GM12878 (cell line): Measurements from ENCODE around the gene MARCHF10. TPM values are rescaled to one million over a fixed set of nuclear protein-coding genes. Genes with fewer than 3 reads are reported as not detected.
A peak's percentile ranks its signal among the peaks of the same experiment; 100 is the strongest.

Experiments
- ASH2L ChIP-seq: fragments of 300-600, 200-600 bp; sonication (generic); IDR thresholded peaks from 2 replicates; pipeline ENCODE4 v1.6.1; 2017; ENCODE audit warnings: low read depth, mild to moderate bottlenecking, borderline replicate concordance
- BCL11A ChIP-seq: IDR thresholded peaks from 2 replicates; pipeline ENCODE4 v1.6.1; 2011; ENCODE audit warnings: low read depth, low read length
- BHLHE40 ChIP-seq, 2 experiments: fragments of 450-650 bp in 1 of 2; IDR thresholded peaks; 2 replicates each; pipeline ENCODE4 v1.6.1; 2011 to 2017; ENCODE audit warnings: low read depth in 2 of 2, borderline replicate concordance in 1 of 2, improper control_type of control experiment in 1 of 2, low read length in 1 of 2, mild to moderate bottlenecking in 1 of 2
- BMI1 ChIP-seq: fragments of 450-650 bp; IDR thresholded peaks from 2 replicates; pipeline ENCODE4 v1.6.1; 2016; ENCODE audit warnings: mild to moderate bottlenecking, moderate library complexity, borderline replicate concordance
- CBX3 ChIP-seq: fragments of 200-600 bp; sonication (generic); IDR thresholded peaks from 2 replicates; pipeline ENCODE4 v1.6.1; 2016; ENCODE audit warnings: low read depth, borderline replicate concordance
- CEBPB ChIP-seq, 2 experiments: fragments of 150-350 bp in 1 of 2; IDR thresholded peaks; 2 replicates each; pipeline ENCODE4 v1.6.1; 2012 to 2014; ENCODE audit warnings: low read depth in 2 of 2, low read length in 2 of 2, borderline replicate concordance in 1 of 2, inconsistent platforms in 1 of 2
- DPF2 ChIP-seq: fragments of 450-650 bp; IDR thresholded peaks from 2 replicates; pipeline ENCODE4 v1.6.1; 2017; ENCODE audit warnings: mild to moderate bottlenecking
- EP300 ChIP-seq, 2 experiments: fragments of 150-350 bp in 1 of 2; IDR thresholded peaks; 2 replicates each; pipeline ENCODE4 v1.6.1; 2011 to 2012; ENCODE audit warnings: low read depth in 2 of 2, low read length in 2 of 2, borderline replicate concordance in 1 of 2, improper control_type of control experiment in 1 of 2, inconsistent platforms in 1 of 2; ENCODE audit not compliant: control insufficient read depth in 1 of 2
- GABPA ChIP-seq: IDR thresholded peaks from 2 replicates; pipeline ENCODE4 v1.6.1; 2014; ENCODE audit warnings: antibody characterized with exemption, low read depth, mild to moderate bottlenecking, inconsistent platforms
- HDAC6 ChIP-seq: fragments of 200-600 bp; sonication (generic); IDR thresholded peaks from one replicate; pipeline ENCODE4 v1.8.0; 2017; ENCODE audit warnings: antibody characterized with exemption; ENCODE audit not compliant: unreplicated experiment
- IRF4 ChIP-seq: IDR thresholded peaks from 2 replicates; pipeline ENCODE4 v1.6.1; 2011; ENCODE audit warnings: low read depth, low read length
- MEF2A ChIP-seq: IDR thresholded peaks from 2 replicates; pipeline ENCODE4 v1.6.1; 2011; ENCODE audit warnings: low read depth, mild to moderate bottlenecking, low read length, moderate library complexity; ENCODE audit not compliant: insufficient read depth
- MXI1 ChIP-seq: fragments of 150-350 bp; IDR thresholded peaks from 2 replicates; pipeline ENCODE4 v1.6.1; 2011; ENCODE audit warnings: low read depth, mild to moderate bottlenecking, inconsistent platforms, low read length, improper control_type of control experiment
- NFIC ChIP-seq: IDR thresholded peaks from 2 replicates; pipeline ENCODE4 v1.6.1; 2012; ENCODE audit warnings: low read depth, mild to moderate bottlenecking, inconsistent platforms, low read length, moderate library complexity
- PAX8 ChIP-seq: fragments of 450-650 bp; IDR thresholded peaks from 2 replicates; pipeline ENCODE4 v1.6.1; 2017; ENCODE audit warnings: mild to moderate bottlenecking, moderate library complexity
- POU2F2 ChIP-seq: IDR thresholded peaks from 3 replicates; pipeline ENCODE4 v1.6.1; 2011; ENCODE audit warnings: low read depth, mild to moderate bottlenecking, low read length, borderline replicate concordance
- RAD21 ChIP-seq: IDR thresholded peaks from 2 replicates; pipeline ENCODE4 v1.6.1; 2011; ENCODE audit warnings: mild to moderate bottlenecking, low read depth, low read length, moderate library complexity; ENCODE audit not compliant: insufficient read depth
- RBBP5 ChIP-seq: fragments of 200-600 bp; sonication (generic); conservative IDR thresholded peaks from 2 replicates; pipeline ENCODE4 v1.6.1; 2016
- SMAD1 ChIP-seq: fragments of 450-650 bp; IDR thresholded peaks from 2 replicates; pipeline ENCODE4 v1.6.1; 2018; ENCODE audit warnings: mild to moderate bottlenecking, low read depth; ENCODE audit not compliant: partially characterized antibody
- TBL1XR1 ChIP-seq: IDR thresholded peaks from 2 replicates; pipeline ENCODE4 v1.6.1; 2012; ENCODE audit warnings: low read depth, low read length, improper control_type of control experiment
- TCF7 ChIP-seq: IDR thresholded peaks from 2 replicates; pipeline ENCODE4 v1.6.1; 2014; ENCODE audit warnings: antibody characterized with exemption, borderline replicate concordance
- WRNIP1 ChIP-seq: IDR thresholded peaks from 2 replicates; pipeline ENCODE4 v1.6.1; 2011; ENCODE audit warnings: low read depth, low read length, improper control_type of control experiment, borderline replicate concordance
- ZNF207 ChIP-seq: fragments of 450-650 bp; IDR thresholded peaks from 2 replicates; pipeline ENCODE4 v1.6.1; 2014; ENCODE audit warnings: antibody characterized with exemption, mild to moderate bottlenecking, borderline replicate concordance
- ZSCAN29 ChIP-seq: fragments of 450-650 bp; IDR thresholded peaks from 2 replicates; pipeline ENCODE4 v1.6.1; 2017; ENCODE audit warnings: mild to moderate bottlenecking, moderate library complexity
- polyA plus RNA-seq, 11 experiments: library from polyadenylated mRNA; depleted of rRNA in 4 of 11; unstranded in 6 of 11; stranded (reverse) in 5 of 11; fragments of >200 nt; fragmentation: Nextera tagmentation in 4 of 11; fragmentation: Illumina TruSeq in 1 of 11; extraction: Ambion mirVana in 4 of 11; extraction: Trizol in 1 of 11; gene quantifications; 1 replicate in 1 of 11; 2 replicates in 10 of 11; pipeline versions ENCODE4 v1.2.1 to v1.2.3, GENCODE V29; 2011 to 2016; ENCODE audit warnings: inconsistent platforms in 2 of 11, missing spikeins in 2 of 11, low read depth in 1 of 11
- total RNA-seq, 4 experiments: library from RNA; depleted of rRNA in 3 of 4; stranded (reverse); fragments of >200 nt in 3 of 4; fragmentation: Illumina TruSeq in 1 of 4; extraction: Trizol in 1 of 4; gene quantifications; 2 replicates each; pipeline versions ENCODE4 v1.2.1 to v1.2.3, GENCODE V29; 2013 to 2021
- TF ChIP-seq, protein P1 (sequence below): fragments of 450-650 bp; formaldehyde crosslinking; IDR thresholded peaks from 2 replicates; pipeline ENCODE4 v1.4.0; 2022; ENCODE audit warnings: mild to moderate bottlenecking, moderate library complexity
- TF ChIP-seq, protein P2 (sequence below): fragments of 450-650 bp; IDR thresholded peaks from 2 replicates; pipeline ENCODE4 v1.6.1; 2016; ENCODE audit warnings: mild to moderate bottlenecking

The MARCHF10 gene
- total and polyA plus RNA-seq, 10 of the 15 experiments (the other 5 are each of a cell fraction or from before 2014, with no cell fraction given): 0.11 to 0.24 TPM; not detected in 8

DNA sequence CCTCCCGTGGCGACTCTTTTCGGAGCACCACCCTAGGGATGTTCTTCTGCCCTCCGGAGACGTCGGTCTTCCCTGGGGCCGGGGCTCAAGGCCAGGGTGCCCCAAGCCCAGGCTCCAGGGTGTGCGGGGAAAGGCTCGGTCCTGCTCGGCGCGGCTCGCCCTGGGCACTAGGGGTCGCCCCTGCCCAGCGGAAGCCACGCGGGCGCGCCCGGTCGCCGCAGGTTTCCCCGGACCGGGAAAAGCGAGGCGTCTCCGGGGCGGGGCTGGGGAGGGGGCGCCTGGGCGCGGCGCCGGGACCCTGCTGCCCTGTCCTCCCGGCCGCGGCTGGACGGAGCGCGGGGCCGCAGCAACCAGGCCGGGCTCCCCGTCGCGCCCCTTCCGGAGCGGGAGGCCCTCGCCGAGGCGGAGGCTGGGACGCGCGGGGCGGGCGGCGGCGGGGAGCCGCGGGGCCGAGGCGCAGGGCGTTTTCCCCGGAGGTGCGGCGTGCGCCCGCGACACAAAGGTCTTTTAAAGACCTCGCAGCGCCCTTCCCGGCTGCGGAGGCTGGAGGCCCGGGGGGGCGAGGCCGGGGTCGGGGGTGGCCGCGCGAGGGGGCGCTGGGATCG lies 104.2 kb downstream of the MARCHF10 start (continued):
- TF ChIP-seq POU2F2 (no peak), BHLHE40 (IDR thresholded peaks at IDR 0.05; ENCODE audit: borderline replicate concordance in 1 of 2, low read depth in 2 of 2, low read length in 1 of 2) (peak in 1 of 2 experiments; percentile 11; a peak in 1 of 4 replicates), SMAD1 (no peak), WRNIP1 (no peak), GABPA (no peak), MXI1 (no peak), DPF2 (0 out of 2 replicates have a peak, but pooled peaks have one; percentile 19), HDAC6 (no peak), RBBP5 (no peak), PAX8 (no peak), CBX3 (no peak), EP300 (IDR thresholded peaks at IDR 0.05; ENCODE audit: borderline replicate concordance in 1 of 2, control insufficient read depth in 1 of 2, low read depth in 2 of 2, low read length in 2 of 2) (no peak), BMI1 (no peak), NFIC (no peak), ZNF207 (no peak), ZSCAN29 (no peak), MEF2A (no peak), RAD21 (peak; percentile 80), IRF4 (no peak), TBL1XR1 (no peak), CEBPB (IDR thresholded peaks at IDR 0.05; ENCODE audit: borderline replicate concordance in 1 of 2, low read depth in 2 of 2, low read length in 2 of 2) (no peak), TCF7 (no peak), ASH2L (no peak), BCL11A (no peak)
- TF ChIP-seq, protein P1, sequence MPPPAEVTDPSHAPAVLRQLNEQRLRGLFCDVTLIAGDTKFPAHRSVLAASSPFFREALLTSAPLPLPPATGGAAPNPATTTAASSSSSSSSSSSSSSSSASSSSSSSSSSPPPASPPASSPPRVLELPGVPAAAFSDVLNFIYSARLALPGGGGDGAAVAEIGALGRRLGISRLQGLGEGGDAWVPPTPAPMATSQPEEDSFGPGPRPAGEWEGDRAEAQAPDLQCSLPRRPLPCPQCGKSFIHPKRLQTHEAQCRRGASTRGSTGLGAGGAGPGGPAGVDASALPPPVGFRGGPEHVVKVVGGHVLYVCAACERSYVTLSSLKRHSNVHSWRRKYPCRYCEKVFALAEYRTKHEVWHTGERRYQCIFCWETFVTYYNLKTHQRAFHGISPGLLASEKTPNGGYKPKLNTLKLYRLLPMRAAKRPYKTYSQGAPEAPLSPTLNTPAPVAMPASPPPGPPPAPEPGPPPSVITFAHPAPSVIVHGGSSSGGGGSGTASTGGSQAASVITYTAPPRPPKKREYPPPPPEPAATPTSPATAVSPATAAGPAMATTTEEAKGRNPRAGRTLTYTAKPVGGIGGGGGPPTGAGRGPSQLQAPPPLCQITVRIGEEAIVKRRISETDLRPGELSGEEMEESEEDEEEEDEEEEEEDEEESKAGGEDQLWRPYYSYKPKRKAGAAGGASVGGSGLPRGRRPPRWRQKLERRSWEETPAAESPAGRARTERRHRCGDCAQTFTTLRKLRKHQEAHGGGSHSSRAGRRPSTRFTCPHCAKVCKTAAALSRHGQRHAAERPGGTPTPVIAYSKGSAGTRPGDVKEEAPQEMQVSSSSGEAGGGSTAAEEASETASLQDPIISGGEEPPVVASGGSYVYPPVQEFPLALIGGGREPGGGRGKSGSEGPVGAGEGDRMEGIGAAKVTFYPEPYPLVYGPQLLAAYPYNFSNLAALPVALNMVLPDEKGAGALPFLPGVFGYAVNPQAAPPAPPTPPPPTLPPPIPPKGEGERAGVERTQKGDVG (CRISPR knock-in tag): no peak
- TF ChIP-seq, protein P2, sequence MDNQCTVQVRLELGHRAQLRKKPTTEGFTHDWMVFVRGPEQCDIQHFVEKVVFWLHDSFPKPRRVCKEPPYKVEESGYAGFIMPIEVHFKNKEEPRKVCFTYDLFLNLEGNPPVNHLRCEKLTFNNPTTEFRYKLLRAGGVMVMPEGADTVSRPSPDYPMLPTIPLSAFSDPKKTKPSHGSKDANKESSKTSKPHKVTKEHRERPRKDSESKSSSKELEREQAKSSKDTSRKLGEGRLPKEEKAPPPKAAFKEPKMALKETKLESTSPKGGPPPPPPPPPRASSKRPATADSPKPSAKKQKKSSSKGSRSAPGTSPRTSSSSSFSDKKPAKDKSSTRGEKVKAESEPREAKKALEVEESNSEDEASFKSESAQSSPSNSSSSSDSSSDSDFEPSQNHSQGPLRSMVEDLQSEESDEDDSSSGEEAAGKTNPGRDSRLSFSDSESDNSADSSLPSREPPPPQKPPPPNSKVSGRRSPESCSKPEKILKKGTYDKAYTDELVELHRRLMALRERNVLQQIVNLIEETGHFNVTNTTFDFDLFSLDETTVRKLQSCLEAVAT: no peak
